ENCODE data around the gene ZNF853.
"Not testable (repeated sequence)": the region's sequence is repeated elsewhere in the genome, so short reads cannot be mapped to it uniquely, and the experiment has no call there.

The ZNF853 gene

DNA sequence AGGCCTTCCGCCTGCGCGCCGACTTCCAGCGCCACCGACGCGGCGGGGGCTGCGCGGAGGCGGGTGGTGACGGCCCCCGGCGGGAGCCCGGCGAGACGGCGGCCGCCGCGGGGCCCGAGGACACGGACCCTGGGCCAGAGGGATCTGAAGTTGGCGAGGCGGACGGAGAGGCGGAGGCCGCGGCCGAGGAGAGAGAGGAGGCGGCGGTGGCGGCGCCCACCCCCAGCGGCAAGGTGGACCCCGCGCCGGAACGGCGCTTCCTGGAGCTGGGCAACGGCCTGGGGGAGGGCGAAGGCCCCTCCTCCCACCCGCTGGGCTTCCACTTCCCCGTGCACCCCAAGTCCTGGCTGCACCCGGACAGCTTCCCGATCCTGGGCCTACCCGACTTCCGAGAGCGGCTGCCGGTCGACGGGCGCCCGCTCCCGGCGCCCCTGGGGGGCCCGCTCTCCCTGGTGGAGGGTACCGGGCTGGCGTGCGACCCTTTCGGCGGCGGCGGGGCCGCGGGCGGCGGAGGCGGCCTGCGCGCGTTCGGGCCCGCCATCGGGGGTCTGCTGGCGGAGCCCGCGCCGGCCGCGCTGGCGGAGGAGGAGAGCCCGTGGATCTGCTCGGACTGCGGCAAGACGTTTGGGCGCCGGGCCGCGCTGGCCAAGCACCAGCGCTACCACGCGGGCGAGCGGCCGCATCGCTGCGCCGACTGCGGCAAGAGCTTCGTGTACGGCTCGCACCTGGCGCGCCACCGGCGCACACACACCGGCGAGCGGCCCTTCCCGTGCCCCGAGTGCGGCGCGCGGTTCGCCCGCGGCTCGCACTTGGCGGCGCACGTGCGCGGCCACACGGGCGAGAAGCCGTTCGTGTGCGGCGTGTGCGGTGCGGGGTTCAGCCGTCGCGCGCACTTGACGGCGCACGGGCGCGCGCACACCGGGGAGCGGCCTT, 37.9 kb downstream of the ZNF853 start:
- no peak for DNase-seq

DNA sequence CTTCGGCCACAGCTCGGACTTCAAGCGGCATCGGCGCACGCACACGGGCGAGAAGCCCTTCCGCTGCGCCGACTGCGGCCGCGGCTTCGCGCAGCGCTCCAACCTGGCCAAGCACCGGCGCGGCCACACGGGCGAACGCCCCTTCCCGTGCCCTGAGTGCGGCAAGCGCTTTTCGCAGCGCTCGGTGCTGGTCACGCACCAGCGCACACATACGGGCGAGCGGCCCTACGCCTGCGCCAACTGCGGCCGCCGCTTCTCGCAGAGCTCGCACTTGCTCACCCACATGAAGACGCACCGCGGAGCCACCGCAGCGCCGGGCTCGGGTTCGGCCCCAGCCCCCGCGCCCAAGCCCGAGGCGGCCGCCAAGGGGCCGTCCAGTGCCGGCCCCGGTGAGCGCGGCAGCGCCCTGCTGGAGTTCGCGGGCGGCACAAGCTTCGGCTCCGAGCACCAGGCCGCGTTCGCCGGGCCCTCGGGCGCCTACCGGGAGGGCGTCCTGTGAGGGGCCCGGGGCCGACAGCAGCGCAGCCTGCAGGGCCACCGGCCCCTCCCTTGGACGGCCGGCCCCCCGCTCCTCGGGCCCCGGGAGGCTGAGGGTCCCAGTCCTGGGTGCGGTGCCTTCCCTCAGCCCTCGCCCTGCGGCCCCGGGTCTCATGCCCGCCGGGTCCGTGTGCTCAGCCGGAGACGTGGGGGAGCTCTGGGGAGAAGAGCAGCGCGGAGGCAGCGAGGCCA, 38.9 kb downstream of the ZNF853 start:
- DNase-seq, result no peak

DNA sequence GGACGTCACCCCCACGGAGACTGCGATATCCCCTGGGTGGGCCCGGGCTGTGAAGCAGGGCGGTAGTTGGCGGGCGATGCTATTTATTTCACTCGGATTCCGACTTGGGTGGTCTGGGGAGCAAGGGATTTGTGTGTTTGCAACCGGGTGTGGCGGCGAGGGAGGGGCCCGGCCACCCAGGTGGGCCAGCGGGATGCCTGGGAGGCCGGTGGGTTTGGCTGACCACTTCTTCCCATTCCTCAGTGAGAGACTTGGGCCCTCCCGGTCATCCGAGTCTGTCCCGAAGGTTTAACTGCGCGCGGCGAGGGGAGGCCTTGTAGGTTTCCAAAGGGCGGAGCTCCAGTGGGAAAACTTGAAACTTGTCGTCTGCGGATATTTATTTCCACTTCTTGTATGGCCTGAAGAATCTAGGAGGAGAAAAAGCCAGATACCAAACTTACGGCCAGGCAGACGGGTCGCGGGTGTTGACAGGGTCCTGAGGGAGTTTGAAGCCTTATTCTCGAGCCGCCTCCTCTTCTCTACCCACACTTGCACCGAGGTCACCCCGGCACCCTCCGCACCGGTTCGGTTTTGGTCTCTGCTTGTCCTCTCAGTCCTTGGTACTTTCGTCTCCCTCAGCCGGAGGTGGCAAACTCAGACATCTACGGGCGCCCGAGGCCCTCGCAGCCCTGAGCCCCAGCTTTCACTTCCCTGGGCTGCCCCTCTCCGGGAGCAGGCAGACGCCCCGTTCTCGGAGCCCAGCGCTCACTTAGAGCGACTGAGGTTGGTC, 39.6 kb downstream of the ZNF853 start:
- no peak for DNase-seq

DNA sequence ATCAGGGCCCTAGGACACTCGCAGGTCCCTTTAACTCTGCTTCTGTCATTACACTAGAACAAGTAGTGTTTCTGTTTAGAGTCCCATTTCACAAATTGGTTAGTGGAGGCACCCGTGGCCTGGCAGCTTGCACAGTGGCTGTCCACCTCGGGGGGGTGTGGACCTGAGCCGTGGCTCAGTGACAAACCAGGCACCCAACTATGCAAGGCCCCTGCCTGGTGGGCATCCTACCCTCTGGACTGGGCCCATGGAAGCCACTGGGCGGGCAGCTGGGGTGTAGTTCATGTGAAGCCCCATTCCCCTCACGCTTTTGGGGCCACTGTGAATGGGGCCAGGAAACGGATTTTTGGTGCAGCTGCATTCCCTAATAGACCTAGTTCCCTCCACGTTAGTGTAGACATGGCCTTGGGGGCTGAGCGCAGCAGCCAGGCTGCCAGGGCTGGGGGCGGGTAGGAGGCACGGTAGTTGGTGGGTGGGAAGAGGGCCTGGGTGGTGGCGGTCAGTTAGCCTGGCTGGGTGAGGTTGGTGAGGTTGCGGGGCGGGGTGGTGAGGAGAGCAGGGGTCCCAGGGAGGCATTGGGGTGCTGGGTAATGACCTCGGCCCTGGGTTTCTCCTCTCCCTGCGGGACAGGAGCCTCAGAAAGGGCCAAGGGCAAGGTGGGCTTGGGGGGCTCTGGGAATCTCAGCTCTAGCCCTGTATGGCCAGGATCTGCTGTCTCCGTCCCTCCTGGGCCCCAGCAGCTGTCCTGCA, 40.4 kb downstream of the ZNF853 start:
- no peak for DNase-seq

DNA sequence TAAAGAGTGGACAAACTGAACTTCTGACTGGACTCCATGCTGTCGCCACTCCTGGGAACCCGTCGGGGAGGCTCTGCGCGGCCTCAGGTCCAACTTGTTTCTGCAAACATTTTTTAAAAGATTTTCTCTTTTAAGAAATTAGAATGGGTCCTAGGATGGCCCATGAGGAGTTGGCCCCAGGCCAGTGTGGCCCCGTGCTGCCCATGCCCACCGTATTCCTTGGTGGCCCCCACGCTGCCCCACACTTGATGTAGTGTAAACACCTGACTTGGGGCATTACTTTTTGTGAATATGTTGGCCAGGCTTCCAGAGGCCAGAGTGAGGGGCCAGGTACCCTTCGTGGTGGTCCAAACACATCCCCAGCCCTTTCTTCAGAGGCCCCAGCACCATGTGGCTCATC, 41.0 kb downstream of the ZNF853 start:
- DNase-seq, result no peak

DNA sequence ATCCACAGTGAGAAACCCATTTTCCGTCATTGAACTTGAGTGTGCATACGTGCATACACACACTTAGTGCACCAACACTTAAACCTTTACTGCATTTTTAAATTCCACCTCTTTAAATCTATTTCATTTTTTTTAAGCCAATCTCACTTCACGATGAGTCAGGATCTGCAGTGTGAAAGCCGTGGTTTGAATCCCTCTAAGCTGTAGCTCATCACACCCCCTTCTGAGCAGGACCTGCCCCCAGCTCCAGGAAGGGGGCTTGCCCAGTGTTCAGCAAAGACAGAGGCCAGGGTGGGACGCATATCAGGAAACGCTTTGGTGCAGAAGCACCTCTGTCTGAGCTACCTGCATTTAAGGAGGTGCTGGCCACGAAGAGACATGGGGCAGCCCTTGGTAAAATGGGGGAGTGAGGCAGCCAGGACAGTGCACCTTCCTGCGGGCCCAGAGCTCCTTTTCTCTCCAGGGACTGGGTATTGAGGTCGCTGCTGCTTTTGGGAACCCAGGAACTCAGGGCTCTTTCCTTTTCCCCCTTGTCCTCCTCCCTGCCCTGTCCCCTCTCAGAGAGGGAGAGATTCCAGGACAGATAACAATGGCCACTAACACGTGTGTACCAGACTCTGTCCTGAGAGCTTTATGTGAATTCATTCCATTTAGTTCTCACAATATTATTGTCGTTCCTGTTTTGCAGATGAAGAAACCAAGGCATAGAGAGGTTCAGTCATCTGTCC, 43.4 kb downstream of the ZNF853 start:
- DNase-seq, result no peak

DNA sequence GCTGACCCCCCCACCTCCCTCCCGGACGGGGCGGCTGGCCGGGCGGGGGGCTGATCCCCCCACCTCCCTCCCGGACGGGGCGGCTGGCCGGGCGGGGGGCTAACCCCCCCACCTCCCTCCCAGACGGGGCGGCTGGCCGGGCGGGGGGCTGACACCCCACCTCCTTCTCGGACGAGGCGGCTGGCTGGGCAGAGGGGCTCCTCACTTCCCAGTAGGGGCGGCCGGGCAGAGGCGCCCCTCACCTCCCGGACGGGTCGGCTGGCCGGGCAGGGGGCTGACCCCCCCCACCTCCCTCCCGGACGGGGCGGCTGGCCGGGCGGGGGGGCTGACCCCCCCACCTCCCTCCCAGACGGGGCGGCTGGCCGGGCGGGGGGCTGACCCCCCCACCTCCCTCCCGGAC, 55.4 kb downstream of the ZNF853 start:
- DNase-seq, result not testable (repeated sequence)

All from OCI-M1 (cell line).